GM19193 (cell line): Measurements from ENCODE around the gene KRT33B.

ENCODE experiments used
- POLR2A ChIP-seq: IDR thresholded peaks from 4 replicates; pipeline ENCODE4 v1.6.1; 2011; ENCODE audit not compliant: insufficient read depth, insufficient read length; ENCODE audit errors: extremely low read depth

Gene KRT33B

GRCh38 chr17:41338961-41339485 lies 30.6 kb downstream of the KRT33B start:
- TF ChIP-seq POLR2A, result no peak

- TF ChIP-seq POLR2A, result no peak
Observed at GRCh38 chr17:41335747-41336146, 33.9 kb downstream of the KRT33B start.

- no peak for TF ChIP-seq POLR2A
Observed at GRCh38 chr17:41334385-41335305, 35.0 kb downstream of the KRT33B start.

GRCh38 chr17:41333836-41334235 lies 35.8 kb downstream of the KRT33B start:
- no peak for TF ChIP-seq POLR2A

GRCh38 chr17:41333098-41333497 lies 36.5 kb downstream of the KRT33B start:
- no peak for TF ChIP-seq POLR2A

- no peak for TF ChIP-seq POLR2A
Observed at GRCh38 chr17:41332239-41332638, 37.4 kb downstream of the KRT33B start.

- no peak for TF ChIP-seq POLR2A
Observed at GRCh38 chr17:41331606-41332005, 38.0 kb downstream of the KRT33B start.

- TF ChIP-seq POLR2A, result no peak
Observed at GRCh38 chr17:41329279-41329948, 40.2 kb downstream of the KRT33B start.

- TF ChIP-seq POLR2A, result no peak
Observed at GRCh38 chr17:41328207-41328606, 41.4 kb downstream of the KRT33B start.

- TF ChIP-seq POLR2A, result no peak
Observed at GRCh38 chr17:41327411-41328120, 42.0 kb downstream of the KRT33B start.

GRCh38 chr17:41326173-41327145 lies 43.2 kb downstream of the KRT33B start:
- no peak for TF ChIP-seq POLR2A

GRCh38 chr17:41325611-41326010 lies 44.0 kb downstream of the KRT33B start:
- TF ChIP-seq POLR2A, result no peak

- TF ChIP-seq POLR2A, result no peak
Observed at GRCh38 chr17:41325126-41325525, 44.5 kb downstream of the KRT33B start.

- no peak for TF ChIP-seq POLR2A
Observed at GRCh38 chr17:41324180-41325075, 45.2 kb downstream of the KRT33B start.
